Measurements from ENCODE around the gene GOLGA8Q. TPM values are rescaled to one million over a fixed set of nuclear protein-coding genes. Genes with fewer than 3 reads are reported as not detected.
"Not testable (repeated sequence)": the region's sequence is repeated elsewhere in the genome, so short reads cannot be mapped to it uniquely, and the experiment has no call there.

Gene GOLGA8Q, protein sequence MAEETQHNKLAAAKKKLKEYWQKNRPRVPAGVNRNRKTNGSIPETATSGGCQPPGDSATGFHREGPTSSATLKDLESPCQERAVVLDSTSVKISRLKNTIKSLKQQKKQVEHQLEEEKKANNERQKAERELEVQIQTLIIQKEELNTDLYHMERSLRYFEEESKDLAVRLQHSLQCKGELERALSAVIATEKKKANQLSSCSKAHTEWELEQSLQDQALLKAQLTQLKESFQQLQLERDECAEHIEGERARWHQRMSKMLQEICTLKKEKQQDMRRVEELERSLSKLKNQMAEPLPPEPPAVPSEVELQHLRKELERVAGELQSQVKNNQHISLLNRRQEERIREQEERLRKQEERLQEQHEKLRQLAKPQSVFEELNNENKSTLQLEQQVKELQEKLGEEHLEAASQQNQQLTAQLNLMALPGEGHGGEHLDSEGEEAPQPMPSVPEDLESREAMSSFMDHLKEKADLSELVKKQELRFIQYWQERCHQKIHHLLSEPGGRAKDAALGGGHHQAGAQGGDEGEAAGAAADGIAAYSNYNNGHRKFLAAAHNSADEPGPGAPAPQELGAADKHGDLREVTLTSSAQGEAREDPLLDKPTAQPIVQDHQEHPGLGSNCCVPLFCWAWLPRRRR
- polyA plus RNA-seq (ENCODE audit: insufficient read length in 4 of 4): 1 to 10 TPM in 1 of 4 donors, under 1 TPM in 3; 0.56 to 3.0 (median 0.89) TPM

DNA sequence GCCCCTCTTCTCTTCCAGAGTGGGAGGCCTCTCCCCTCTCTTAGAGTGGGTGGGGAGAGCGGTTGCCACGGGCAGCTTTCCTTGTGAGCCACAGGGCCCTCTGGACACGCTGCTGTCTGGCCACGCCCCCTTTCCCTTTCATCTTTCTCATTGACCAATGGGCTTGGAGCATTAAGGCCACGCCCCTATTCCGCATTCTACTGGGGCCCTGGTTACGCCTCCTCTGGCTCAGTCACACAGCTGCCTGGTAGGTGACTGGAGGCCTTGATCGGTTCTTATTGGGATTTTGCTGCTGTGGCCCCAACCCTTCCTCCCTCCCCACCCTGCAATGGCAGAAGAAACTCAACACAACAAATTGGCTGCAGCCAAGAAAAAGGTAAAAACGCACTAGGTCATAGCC lies at the start of gene GOLGA8Q:
Gene GOLGA8Q, plus strand, starts transcription at position 301 of the 400 bp plus-strand sequence. Its CDS starts 28 bp downstream, at position 329.
- DNase-seq (ENCODE audit: low read depth in 4 of 4, low spot score in 3 of 4): not testable (repeated sequence)

GRCh38 chr15:30502904-30503781 lies 48.7 kb upstream of the GOLGA8Q start:
- DNase-seq (ENCODE audit: low read depth in 4 of 4, low spot score in 3 of 4): not testable (repeated sequence)

DNA sequence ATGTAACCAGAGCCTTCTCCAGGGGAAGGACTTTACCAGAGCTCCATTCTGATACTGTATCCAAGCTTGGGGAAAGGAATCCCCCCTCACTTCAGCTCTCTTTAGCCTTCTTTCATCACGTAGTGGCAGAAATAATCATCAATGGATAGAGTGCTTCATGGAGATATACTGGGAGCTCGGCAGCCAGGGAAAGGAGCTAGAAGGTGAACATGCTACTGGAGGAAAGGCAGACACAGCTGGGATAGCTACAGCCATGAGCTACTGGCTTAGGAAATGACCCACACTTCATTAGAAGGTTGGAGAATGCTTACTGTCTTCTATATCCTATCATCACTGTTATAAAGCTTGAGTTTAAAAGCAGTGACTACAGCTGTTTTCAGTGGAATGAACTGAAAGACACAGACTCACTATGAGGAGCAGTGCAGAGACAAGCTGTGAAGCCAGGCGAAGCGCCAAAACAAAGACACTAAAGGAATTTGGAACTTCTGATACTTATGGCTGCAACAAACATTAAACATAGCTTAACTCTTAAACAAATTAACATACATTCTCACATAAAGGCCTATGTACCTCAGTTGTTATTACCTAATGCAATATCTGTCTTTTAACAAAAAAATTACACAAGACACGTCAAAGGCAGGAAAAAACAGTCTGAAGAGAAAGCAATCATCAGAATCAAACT lies 47.5 kb upstream of the GOLGA8Q start:
- DNase-seq (ENCODE audit: low read depth in 4 of 4, low spot score in 3 of 4): not testable (repeated sequence)

GRCh38 chr15:30514545-30514944 lies 37.3 kb upstream of the GOLGA8Q start:
- DNase-seq (ENCODE audit: low read depth in 4 of 4, low spot score in 3 of 4): not testable (repeated sequence)

GRCh38 chr15:30523453-30524243 lies 28.2 kb upstream of the GOLGA8Q start:
- not testable (repeated sequence) for DNase-seq (ENCODE audit: low read depth in 4 of 4, low spot score in 3 of 4)

GRCh38 chr15:30525912-30526311 lies 25.9 kb upstream of the GOLGA8Q start:
- DNase-seq (ENCODE audit: low read depth in 4 of 4, low spot score in 3 of 4): not testable (repeated sequence)

DNA sequence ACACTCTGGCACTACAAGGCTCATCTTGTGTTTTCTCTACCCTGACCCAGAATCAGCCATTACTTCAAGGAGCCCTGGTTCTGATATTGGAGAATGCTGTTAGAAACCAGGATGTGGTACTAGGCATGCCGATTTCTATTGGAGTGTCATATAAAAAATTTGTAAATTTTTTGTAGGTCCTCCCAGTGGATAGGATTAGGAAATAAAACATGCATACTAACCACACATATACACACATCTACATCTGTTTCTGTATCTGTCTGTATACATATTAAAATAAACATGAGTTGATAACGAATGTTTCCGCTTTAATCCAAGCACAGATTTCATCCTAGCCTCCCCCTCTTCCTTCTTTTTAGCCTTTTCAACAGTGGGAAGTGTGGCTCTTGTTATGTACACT lies 22.8 kb upstream of the GOLGA8Q start:
- not testable (repeated sequence) for DNase-seq (ENCODE audit: low read depth in 4 of 4, low spot score in 3 of 4)

- DNase-seq (ENCODE audit: low read depth in 4 of 4, low spot score in 3 of 4): not testable (repeated sequence)
These were observed 15.1 kb downstream of the GOLGA8Q start for GRCh38 chr15:30566949-30567348.

- not testable (repeated sequence) for DNase-seq (ENCODE audit: low read depth in 4 of 4, low spot score in 3 of 4)
These were observed 21.2 kb downstream of the GOLGA8Q start for GRCh38 chr15:30573012-30573491.

DNA sequence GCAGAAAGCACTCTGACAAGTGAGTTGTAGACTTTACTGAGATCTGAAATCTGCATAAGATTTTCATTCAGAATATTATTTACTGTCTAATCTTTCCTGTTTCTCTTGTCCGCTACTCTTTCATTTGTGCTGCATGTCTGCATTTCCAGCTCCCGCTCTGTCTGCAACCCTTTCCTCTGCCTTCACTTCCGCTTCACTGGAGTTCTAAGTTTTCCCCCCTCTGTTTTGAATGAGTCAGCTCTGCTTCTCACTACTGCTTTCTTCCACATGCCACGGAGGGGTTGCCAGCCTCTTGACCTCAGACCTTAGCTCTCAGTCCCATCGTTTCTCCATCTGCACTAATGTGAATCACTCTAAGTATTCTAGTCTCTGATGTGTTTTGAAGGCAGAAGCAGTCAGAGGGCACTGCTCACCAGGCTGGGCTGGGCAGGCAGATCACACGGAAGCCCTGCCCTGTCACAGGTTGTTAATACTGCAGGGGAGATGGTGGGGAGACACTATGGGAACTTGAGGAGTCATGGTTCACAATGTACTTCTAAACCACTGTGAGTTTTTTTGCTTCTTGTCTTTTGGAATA lies 27.6 kb downstream of the GOLGA8Q start:
- not testable (repeated sequence) for DNase-seq (ENCODE audit: low read depth in 4 of 4, low spot score in 3 of 4)

DNA sequence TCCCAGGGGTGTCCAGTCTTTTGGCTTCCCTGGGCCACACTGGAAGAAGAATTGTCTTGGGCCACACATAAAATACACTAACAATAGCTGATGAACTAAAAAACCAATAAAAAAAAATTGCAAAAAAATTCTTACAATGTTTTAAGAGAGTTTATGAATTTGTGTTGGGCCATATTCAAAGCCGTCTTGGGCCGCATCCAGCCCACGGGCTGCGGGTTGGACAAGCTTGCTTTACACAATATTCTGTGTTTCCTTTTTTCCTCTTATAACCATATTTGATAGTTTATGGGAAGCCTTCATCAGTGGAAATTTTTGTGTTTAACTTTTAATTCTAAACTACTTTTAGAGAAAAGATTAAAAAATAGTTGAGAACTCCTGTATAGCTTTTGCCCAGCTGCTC lies 28.9 kb downstream of the GOLGA8Q start:
- not testable (repeated sequence) for DNase-seq (ENCODE audit: low read depth in 4 of 4, low spot score in 3 of 4)

GRCh38 chr15:30598953-30599352 lies 47.1 kb downstream of the GOLGA8Q start:
- DNase-seq (ENCODE audit: low read depth in 4 of 4, low spot score in 3 of 4): not testable (repeated sequence)

- not testable (repeated sequence) for DNase-seq (ENCODE audit: low read depth in 4 of 4, low spot score in 3 of 4)
These were observed 51.9 kb downstream of the GOLGA8Q start, which contains the start of gene GOLGA8H for GRCh38 chr15:30603796-30604195. TSS of gene GOLGA8H (plus strand) at chr15:30604028. CDS start at chr15:30604126, 98 bp downstream.

Other genes starting within 250 kb of the GOLGA8Q start
- 1 to 10 TPM; 1.2 to 4.1 (median 2.3) TPM for gene CHRFAM7A, start 158.5 kb upstream of the GOLGA8Q start, polyA plus RNA-seq (ENCODE audit: insufficient read length in 4 of 4)
- 10 to 100 TPM in 1 of 4 donors, 1 to 10 TPM in 3; 3.8 to 10.3 (median 5.8) TPM for gene GOLGA8R, start 137.8 kb upstream of the GOLGA8Q start, polyA plus RNA-seq (ENCODE audit: insufficient read length in 4 of 4)
- 1 to 10 TPM in 1 of 4 donors, under 1 TPM in 3; 0.87 to 2.3 (median 0.90) TPM for gene GOLGA8H, start 52.0 kb downstream of the GOLGA8Q start, polyA plus RNA-seq (ENCODE audit: insufficient read length in 4 of 4)

Measured in left renal pelvis (tissue), 4 donors.